Measurements from ENCODE around the gene SEMG2.

GRCh38 chr20:45263556-45264266, 42.5 kb downstream of the SEMG2 start:
- no peak for TF ChIP-seq ZNF816 (CRISPR knock-in tag; IDR thresholded peaks at IDR 0.05; ENCODE audit: borderline replicate concordance)
- no peak for TF ChIP-seq KLF16 (CRISPR knock-in tag; IDR thresholded peaks at IDR 0.05)
- no peak for TF ChIP-seq SRY (CRISPR knock-in tag; IDR thresholded peaks at IDR 0.05)
- TF ChIP-seq ZFP41 (CRISPR knock-in tag; IDR thresholded peaks at IDR 0.05; ENCODE audit: borderline replicate concordance), result no peak
- no peak for TF ChIP-seq IKZF1 (IDR thresholded peaks at IDR 0.05)
- TF ChIP-seq MXI1 (IDR thresholded peaks at IDR 0.05; ENCODE audit: borderline replicate concordance, low read depth, low read length), result no peak
- TF ChIP-seq ZNF556 (CRISPR knock-in tag; IDR thresholded peaks at IDR 0.05; ENCODE audit: borderline replicate concordance), result no peak
